GM19438 (cell line): Measurements from ENCODE around the gene CTIF.

ENCODE experiments used
- ATAC-seq: cut with Tn5 transposase; IDR thresholded peaks from one replicate; pipeline ENCODE4 v1.9.1; 2021; ENCODE audit warnings: low read depth; ENCODE audit not compliant: unreplicated experiment

The CTIF gene

GRCh38 chr18:48550101-48550729, 11.4 kb downstream of the CTIF start:
- no peak for ATAC-seq

GRCh38 chr18:48551100-48551499, 12.3 kb downstream of the CTIF start:
- no peak for ATAC-seq

- no peak for ATAC-seq
Observed at GRCh38 chr18:48552130-48552529, 13.3 kb downstream of the CTIF start.

- no peak for ATAC-seq
Observed at GRCh38 chr18:48553236-48553635, 14.4 kb downstream of the CTIF start.

GRCh38 chr18:48554610-48555400, 16.0 kb downstream of the CTIF start:
- ATAC-seq: no peak

GRCh38 chr18:48555465-48555995, 16.7 kb downstream of the CTIF start:
- ATAC-seq: no peak

- no peak for ATAC-seq
Observed at GRCh38 chr18:48557640-48558174, 18.9 kb downstream of the CTIF start.

- no peak for ATAC-seq
Observed at GRCh38 chr18:48558248-48558647, 19.4 kb downstream of the CTIF start.

- ATAC-seq: no peak
Observed at GRCh38 chr18:48560491-48560890, 21.7 kb downstream of the CTIF start.

GRCh38 chr18:48562075-48562474, 23.2 kb downstream of the CTIF start:
- no peak for ATAC-seq

- ATAC-seq: no peak
Observed at GRCh38 chr18:48563027-48563426, 24.2 kb downstream of the CTIF start.

GRCh38 chr18:48564139-48564538, 25.3 kb downstream of the CTIF start:
- no peak for ATAC-seq

- ATAC-seq: no peak
Observed at GRCh38 chr18:48565105-48565504, 26.3 kb downstream of the CTIF start.

GRCh38 chr18:48566589-48566988, 27.8 kb downstream of the CTIF start:
- ATAC-seq: no peak

GRCh38 chr18:48567388-48567787, 28.6 kb downstream of the CTIF start:
- ATAC-seq: no peak

GRCh38 chr18:48569139-48569914, 30.5 kb downstream of the CTIF start:
- ATAC-seq: no peak

- ATAC-seq: no peak
Observed at GRCh38 chr18:48569915-48570264, 31.1 kb downstream of the CTIF start.

- no peak for ATAC-seq
Observed at GRCh38 chr18:48570313-48570712, 31.5 kb downstream of the CTIF start.

- no peak for ATAC-seq
Observed at GRCh38 chr18:48571639-48572384, 33.0 kb downstream of the CTIF start.

- no peak for ATAC-seq
Observed at GRCh38 chr18:48572402-48573126, 33.7 kb downstream of the CTIF start.
